Measurements from ENCODE around the gene STAT3. TPM values are rescaled to one million over a fixed set of nuclear protein-coding genes. Genes with fewer than 3 reads are reported as not detected.

The STAT3 gene
- total RNA-seq, 4 donors from 2014 or later = 115 to 298 (median 171) TPM

DNA sequence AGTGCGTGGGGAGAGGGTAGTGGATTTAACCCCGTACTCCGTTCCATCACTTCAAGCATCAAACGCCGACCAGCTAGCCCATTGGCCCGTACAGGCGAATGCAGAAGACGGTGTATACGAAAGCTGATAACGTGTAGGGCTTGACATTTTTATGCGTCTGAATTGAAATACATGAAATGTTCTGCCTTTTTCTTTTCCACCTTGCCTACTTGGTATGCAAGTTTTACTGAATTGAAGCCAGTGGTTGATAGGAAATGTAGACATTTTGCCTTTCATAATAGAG is 834 bp upstream of the STAT3 start:
- DNase-seq = no peak
- H3K9me3 ChIP-seq = no peaks in the 10 kb centered on the region
- H3K27ac ChIP-seq = peak overlapping the region; percentile 89 to 98
- H3K36me3 ChIP-seq = no peaks in the 10 kb centered on the region
- H3K27me3 ChIP-seq = no peaks in the 10 kb centered on the region
- H3K4me3 ChIP-seq = peak overlapping the region; percentile 37 to 100
- TF ChIP-seq, protein P1, sequence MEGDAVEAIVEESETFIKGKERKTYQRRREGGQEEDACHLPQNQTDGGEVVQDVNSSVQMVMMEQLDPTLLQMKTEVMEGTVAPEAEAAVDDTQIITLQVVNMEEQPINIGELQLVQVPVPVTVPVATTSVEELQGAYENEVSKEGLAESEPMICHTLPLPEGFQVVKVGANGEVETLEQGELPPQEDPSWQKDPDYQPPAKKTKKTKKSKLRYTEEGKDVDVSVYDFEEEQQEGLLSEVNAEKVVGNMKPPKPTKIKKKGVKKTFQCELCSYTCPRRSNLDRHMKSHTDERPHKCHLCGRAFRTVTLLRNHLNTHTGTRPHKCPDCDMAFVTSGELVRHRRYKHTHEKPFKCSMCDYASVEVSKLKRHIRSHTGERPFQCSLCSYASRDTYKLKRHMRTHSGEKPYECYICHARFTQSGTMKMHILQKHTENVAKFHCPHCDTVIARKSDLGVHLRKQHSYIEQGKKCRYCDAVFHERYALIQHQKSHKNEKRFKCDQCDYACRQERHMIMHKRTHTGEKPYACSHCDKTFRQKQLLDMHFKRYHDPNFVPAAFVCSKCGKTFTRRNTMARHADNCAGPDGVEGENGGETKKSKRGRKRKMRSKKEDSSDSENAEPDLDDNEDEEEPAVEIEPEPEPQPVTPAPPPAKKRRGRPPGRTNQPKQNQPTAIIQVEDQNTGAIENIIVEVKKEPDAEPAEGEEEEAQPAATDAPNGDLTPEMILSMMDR (IDR thresholded peaks at IDR 0.05) = no peak
- TF ChIP-seq POLR2A (IDR thresholded peaks at IDR 0.05) = no peak
- peaks cover 0 to 8% of the 10 kb centered on the region in 2 donors for H3K4me1 ChIP-seq
- intact Hi-C loops (cut with DNase I; ENCODE audit: low total_unique reads) = no loop called here

DNA sequence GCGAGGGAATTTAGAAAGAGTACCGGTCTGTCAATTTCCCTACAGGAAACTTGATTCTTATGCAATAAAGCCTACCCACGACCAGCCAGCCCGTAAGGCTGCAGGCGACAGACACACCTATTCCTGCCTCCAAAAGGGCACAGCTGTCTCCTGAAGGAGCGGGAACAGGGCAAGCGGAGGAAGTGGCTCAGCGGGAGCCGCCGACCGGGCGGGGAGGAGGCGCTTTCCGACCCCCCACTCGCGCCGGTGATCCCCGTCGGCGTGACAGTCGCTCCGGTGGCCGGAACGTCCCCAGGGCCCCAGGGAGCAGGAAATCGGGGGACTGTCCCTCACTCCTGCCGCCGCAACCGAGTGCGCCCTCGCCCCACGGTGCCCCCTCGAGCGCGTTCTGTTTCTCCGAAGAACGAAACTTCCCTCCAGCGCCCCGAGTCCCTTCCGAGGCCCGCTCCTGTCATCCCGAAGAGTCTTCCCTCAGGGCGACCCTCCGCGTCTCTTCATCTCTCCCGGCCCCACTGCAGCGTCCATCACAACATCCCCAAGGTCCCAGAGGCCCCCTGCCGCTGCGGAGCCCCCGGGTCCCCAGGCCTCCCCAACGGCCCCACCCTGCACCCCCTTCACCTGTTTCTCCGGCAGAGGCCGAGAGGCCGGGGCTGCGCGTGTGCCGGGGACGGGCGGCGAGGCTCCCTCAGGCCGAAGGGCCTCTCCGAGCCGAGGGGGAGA is 421 bp downstream of the STAT3 start:
- intact Hi-C loops (cut with DNase I; ENCODE audit: low total_unique reads) = no loop called here
- peak; percentile 49 to 55 for DNase-seq
- Histone ChIP-seq H3K4me3 (peak overlapping the region; percentile 94 to 100), H3K36me3 (no peaks in the 10 kb centered on the region), H3K27ac (peak overlapping the region; percentile 99), H3K4me1 (peaks cover 0 to 8% of the 10 kb centered on the region in 2 donors), H3K27me3 (no peaks in the 10 kb centered on the region), H3K9me3 (no peaks in the 10 kb centered on the region)
- peak in 1 of 2 donors; percentile 23 for TF ChIP-seq POLR2A (IDR thresholded peaks at IDR 0.05)
- TF ChIP-seq, protein P1 (IDR thresholded peaks at IDR 0.05) = no peak

DNA sequence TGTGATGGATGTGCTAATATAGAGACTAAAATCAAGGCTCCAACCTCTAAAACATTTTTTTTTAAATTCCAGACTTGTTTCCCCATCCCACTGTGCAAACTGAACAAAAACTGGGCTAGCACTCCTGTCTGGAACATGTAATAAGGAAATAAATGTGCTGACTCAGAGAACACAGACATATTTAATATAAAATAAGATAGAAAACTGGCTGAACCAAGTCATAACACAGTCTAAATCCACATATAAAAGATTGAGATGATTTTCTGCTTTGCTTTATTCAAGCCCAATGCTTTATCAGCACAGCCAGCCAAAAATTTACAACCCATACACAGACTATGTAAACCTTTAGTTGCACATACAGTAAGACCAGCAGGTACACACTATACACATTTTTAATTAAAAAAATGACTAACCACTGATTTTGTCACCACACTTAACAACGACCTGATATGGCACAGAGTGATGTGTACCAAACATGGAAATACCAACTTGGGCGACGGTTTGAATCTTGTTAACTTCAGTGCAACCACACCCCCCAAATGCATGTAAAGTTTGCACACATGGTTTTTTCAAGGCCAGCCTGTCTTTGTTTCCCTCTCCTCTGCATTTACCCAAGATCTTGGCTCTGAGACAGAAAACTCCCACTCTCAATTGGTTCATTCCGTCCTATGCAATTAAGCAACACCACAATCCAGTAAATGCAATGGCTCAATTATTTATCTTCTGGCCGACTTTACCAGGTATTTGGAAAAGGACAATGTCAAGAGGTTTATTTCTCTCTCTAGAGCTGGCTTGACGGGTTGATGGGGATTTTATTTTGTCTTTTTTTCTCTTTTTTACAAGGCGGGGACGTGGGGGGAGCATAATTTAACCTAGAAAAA is 1.2 kb downstream of the STAT3 start:
- H3K4me1 ChIP-seq = peaks cover 0 to 8% of the 10 kb centered on the region in 2 donors

DNA sequence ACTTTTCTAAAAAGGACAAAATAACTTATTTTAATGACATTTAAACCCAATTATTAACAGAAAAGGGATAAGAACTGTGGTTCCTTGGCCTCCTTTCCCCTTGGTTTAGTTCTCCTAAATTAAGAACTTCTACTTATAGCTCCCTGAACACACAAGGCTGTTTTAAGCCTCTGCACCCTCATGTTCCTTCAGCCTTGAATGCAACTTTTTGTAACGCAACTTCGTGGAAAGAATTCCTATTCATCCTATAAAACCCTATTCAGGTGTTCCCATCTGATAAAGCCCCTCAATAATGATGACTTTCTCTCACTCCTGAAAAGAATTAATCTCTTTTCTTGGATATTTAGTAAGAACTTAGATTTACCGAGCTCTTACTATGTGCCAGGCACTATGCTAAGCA is 6.3 kb downstream of the STAT3 start:
- TF ChIP-seq POLR2A (IDR thresholded peaks at IDR 0.05) = no peak
- TF ChIP-seq, protein P1 (IDR thresholded peaks at IDR 0.05) = no peak
- no peaks in the 10 kb centered on the region for H3K9me3 ChIP-seq
- H3K4me1 ChIP-seq = peaks cover 0 to 3% of the 10 kb centered on the region in 2 donors
- no peaks in the 10 kb centered on the region for H3K36me3 ChIP-seq
- H3K27ac ChIP-seq = peak overlapping the region in 1 of 2 donors; percentile 83
- DNase-seq = no peak
- intact Hi-C loops (cut with DNase I; ENCODE audit: low total_unique reads) = no loop called here
- H3K4me3 ChIP-seq = no peak overlapping the region
- no peaks in the 10 kb centered on the region for H3K27me3 ChIP-seq

More for the DNA sequence above, 1.2 kb downstream of the STAT3 start:
- Histone ChIP-seq H3K9me3 (no peaks in the 10 kb centered on the region), H3K27ac (peak overlapping the region; percentile 99), H3K36me3 (no peaks in the 10 kb centered on the region), H3K4me3 (peak overlapping the region; percentile 94 to 100), H3K27me3 (no peaks in the 10 kb centered on the region)
- TF ChIP-seq, protein P1 (IDR thresholded peaks at IDR 0.05) = no peak
- TF ChIP-seq POLR2A (IDR thresholded peaks at IDR 0.05) = no peak
- peak; percentile 14 to 45 for DNase-seq
- intact Hi-C loops (cut with DNase I; ENCODE audit: low total_unique reads) = no loop called here

DNA sequence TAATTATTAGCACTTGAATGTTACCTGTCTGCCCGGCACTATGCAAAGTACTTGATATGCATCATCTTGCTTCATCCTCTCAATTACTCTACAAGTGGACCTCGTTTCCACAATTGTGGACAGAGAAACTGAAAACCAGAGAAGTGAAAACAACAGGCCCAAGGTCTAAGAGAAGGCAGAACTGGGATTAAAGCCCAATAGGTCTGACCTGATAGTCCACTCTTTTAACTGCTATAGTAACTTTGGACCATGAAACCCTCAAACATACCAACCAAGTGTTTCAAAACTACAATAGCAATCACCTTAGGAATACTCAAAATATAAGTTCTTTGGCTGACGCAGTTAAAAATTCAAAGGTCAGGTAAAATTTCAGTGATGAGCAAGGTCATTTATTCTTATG is 7.3 kb downstream of the STAT3 start:
- Histone ChIP-seq H3K27ac (peak overlapping the region in 1 of 2 donors; percentile 83), H3K27me3 (no peaks in the 10 kb centered on the region), H3K4me3 (no peak overlapping the region), H3K36me3 (no peaks in the 10 kb centered on the region), H3K4me1 (peaks cover 0 to 3% of the 10 kb centered on the region in 2 donors), H3K9me3 (no peaks in the 10 kb centered on the region)
- no peak for DNase-seq
- intact Hi-C loops (cut with DNase I; ENCODE audit: low total_unique reads) = no loop called here
- TF ChIP-seq, protein P1 (IDR thresholded peaks at IDR 0.05) = no peak
- TF ChIP-seq POLR2A (IDR thresholded peaks at IDR 0.05) = no peak
